GM18498 (cell line): ENCODE data around the gene WWTR1.

Experiments
- ATAC-seq: cut with Tn5 transposase; IDR thresholded peaks from one replicate; pipeline ENCODE4 v1.9.1; 2021; ENCODE audit warnings: mild to moderate bottlenecking, moderate library complexity; ENCODE audit not compliant: unreplicated experiment

The WWTR1 gene

DNA sequence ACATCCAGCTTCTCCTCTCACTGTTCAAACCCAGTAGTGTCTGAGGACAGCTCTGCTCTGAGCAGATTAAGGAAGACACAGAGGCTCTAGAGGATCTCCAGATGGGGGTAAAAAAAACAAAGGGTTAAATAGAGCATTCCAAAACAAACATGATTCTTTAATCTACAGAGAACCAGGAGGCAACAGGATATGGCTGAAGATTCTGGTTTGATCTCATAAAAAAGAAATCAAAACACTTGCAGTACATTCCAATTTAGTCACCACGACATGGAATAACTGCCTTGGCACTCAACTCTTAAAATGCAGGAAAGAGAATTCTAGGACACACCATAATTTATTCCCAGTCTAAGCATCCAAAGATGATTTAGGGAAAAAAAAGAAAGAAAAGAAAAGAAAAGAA, 151.3 kb downstream of the WWTR1 start:
- ATAC-seq = no peak

DNA sequence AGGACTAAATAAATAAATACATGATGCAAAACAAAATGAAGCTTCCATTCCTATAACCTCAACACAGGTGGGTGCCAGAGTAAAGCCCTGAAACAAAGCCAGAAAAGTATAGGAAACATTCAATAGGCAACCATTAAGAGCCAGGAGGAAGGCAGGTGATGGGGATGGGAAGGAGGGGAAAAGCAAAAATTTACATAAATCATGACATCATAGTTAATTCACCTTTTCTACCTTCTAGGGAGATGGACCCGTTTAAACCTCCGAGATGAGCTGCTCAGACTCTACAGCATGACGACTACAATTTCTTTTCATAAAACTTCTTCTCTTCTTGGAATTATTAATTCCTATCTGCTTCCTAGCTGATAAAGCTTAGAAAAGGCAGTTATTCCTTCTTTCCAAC, 155.4 kb downstream of the WWTR1 start:
- no peak for ATAC-seq

DNA sequence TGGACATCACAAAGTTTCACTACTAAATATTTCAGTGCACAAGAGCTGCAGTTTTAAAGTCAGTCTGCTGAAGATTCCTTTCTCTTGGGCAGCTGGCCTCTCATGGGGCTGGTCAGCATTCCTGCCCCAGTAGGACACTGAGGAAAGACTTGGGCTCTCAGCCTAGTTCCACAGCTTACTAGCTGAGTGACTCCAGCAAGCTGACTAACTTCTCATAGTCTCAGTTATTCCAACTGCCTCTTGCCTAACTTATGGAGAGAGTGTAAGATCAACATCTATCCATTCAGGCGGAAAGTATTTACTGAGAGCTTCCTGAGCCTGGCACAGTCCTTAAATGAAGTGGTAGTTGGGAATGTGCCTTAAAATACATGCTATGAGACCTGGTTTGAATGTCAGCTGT, 156.3 kb downstream of the WWTR1 start:
- no peak for ATAC-seq

DNA sequence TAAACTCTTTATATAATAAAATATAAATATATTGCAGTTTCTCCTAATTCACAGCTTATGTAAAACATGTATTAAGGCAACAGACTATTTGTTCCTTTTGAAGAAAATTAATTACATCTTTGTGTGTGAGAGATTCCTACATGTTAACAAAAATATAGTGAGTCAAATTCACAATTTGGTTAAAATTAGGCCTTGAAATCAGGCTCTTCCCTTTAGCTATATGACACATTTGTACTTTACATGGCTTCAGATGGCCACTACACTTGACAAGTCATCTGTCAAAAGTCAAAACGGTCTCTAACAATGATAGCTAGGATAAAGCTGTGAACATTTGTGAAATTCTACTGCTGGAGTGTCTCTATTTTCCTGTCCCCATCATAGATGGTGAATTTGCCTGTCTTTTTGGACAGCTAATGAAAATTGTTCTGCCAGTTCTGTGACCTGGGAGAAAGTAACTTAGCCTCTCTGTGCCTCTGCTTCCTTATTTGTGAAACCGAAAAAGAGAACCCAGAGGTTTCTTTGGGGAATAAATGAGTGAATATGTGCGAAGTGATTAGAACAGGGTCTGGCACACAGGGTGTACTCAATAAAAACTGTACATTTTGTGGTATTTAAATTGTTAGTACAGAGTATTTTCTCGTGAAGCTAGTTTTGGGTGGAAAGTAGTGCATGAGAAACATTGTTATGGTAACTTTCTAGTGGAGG, 159.7 kb downstream of the WWTR1 start:
- no peak for ATAC-seq

DNA sequence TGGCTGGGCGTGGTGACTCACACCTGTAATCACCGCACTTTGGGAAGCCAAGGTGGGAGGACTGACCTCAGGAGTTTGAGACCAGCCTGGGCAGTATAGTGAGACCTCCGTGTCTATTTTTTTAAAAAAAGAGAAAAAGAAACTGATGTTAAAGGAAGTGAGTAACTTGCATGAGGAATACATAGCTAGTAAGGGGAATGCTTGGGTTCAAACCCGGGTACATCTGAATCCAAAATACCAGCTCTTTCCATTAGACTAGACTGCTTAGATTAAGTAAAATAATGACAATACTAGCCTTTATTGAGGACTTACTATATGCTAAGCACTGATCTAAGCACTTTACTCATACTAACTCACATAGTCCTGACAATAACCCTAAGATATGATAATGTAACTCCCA, 160.9 kb downstream of the WWTR1 start:
- no peak for ATAC-seq

DNA sequence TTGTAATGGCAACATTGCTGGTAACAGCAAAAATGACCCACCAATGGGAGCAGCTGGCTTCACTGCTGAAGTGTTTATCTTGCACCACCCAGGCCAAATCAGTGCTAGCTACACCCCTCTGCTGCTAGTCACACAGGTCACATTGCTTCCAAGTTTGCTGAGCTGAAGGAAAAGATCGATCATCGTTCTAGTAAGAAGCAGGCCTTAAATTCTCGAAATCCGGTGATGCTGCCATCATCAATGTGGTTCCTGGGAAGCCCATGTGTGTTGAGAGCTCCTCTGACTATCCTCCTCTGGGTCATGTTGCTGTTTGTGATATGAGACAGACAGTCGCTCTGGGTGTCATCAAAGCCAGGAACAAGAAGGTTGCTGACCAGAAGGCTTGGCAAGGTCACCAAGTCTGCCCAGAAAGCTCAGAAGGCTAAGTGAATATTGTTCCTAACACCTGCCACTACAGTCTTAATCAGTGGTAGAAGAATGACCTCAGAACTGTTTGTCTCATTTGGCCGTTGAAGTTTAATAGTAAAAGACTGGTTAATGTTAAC, 162.2 kb downstream of the WWTR1 start:
- no peak for ATAC-seq

DNA sequence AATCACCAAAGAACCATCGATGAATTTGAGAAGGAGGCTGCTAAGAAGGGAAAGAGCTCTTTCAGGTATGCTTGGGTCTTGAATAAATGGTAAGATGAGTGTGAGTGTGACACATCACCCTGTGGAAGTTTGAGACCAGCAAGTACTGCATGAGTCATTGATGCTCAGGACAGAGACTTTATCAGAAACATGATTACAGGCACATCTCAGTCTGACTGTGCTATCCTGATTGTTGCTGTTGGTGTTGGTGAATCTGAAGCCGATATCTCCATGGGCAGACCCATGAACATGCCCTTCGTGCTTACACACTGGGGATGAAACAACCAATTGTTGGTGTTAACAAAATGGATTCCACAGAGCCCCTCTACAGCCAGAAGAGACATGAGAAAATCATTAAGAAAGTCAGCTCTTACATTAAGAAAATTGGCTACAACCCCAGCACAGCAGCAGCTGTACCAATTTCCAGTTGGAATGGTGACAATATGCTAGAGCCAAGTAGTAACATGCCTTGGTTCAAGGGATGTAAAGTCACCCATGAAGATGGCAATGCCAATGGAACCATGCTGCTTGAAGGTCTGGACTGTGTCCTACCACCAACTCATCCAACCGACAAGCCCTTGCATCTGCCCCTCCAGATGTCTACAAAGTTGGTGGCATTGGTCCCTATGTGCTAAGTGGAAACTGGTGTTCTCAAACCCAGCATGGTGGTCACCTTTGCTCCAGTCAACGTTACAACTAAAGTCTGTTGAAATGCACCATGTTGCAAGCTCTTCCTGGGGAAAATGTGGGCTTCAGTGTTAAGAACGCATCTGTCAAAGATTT, 162.9 kb downstream of the WWTR1 start:
- ATAC-seq = no peak

DNA sequence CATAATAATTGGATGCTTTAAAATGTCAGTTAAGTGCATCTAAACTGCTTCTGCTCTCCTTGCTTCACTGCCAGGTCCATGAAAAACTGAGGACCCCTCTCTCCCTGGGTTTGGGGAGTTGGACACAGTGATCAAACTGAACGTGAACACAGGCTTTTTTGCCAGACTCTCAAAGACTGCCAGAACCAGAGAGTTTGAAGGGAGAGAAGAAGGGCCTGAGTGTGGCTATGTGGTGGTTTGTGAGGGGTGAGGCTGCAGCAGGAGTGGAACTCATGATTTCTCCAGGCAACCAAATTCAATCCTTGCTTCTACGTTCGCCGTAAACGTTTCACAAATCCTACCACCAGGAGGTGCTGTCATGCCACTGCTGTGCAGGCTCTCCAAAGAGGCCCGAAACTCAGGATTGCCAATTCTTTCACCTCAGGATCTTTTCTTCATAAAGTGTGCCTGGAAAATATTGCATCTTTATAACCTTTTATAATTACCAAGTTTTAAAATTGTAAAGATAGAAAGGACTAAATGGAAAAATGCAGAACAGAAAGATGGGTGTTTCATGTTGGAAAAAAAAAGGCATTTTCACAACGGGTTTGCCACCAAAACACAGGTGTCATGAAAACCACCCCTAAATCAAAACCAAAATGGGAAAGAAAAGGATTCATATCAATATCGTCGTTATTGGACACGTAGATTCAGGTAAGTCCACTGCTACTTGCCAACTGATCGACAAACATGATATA, 163.6 kb downstream of the WWTR1 start:
- no peak for ATAC-seq

DNA sequence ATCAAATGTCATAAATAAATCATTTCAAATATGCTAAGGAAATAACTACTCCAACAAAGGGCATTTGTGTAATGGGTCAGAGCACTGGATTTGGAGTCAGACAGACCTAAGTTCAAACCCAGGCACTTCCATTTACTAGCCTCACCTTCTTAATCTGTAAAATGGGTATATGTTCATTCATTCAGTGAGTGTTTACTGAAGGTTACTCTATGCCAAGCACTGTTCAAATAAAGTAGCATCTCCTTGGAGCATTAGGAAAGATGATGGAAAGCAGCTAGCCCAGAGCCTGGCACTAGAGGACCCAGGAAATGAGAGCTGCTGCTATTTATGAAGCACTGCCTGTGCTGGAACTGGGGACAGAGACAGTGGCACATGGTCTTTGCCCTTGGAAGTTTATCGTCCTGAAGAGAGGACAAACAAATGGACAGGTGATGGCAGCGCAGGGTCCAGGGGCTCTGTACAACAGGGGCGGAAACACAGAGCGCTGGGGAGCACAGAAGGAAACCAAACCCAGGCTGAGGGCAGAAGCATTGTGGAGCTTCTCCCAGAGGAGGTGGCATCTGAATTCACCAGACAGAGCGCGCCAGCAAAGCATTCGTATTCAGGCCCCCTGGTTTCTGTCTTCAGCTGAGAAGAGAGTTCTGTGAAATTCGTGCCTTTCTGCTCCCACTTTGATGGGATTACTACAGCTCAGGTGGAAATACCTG, 164.4 kb downstream of the WWTR1 start:
- no peak for ATAC-seq

DNA sequence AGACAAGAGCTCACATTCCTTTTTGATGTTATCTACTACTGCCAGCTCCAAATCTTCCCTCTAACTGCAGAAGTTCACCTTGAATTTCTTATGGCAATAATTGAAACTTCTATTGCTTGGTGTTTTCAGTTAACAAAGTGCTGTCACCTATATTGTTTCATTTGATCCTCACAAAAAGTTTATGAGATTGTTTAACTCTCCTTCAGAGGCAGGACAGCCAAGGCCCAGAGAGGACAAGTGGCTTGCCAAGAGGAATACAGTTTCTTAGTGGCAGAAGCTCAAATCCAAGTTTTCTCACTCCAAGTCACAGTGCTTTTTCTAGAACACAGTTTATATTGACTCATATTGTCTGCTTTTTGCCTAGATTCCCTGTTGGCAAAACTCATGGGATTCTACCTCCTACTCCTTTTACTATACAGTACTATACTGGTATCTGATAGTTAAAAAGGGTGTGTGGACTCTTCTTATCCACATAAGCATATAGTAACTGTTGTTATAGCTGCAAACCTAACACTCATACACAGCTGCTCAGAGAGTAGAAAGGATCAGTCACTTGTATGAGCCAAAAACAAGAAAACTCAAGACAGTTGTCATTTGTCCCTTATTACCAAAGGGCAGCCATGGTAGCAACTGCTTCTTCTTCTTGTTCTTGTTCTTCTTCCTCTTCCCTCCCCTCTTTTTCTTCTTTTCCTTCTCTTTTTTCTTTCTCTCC, 167.4 kb downstream of the WWTR1 start:
- no peak for ATAC-seq

DNA sequence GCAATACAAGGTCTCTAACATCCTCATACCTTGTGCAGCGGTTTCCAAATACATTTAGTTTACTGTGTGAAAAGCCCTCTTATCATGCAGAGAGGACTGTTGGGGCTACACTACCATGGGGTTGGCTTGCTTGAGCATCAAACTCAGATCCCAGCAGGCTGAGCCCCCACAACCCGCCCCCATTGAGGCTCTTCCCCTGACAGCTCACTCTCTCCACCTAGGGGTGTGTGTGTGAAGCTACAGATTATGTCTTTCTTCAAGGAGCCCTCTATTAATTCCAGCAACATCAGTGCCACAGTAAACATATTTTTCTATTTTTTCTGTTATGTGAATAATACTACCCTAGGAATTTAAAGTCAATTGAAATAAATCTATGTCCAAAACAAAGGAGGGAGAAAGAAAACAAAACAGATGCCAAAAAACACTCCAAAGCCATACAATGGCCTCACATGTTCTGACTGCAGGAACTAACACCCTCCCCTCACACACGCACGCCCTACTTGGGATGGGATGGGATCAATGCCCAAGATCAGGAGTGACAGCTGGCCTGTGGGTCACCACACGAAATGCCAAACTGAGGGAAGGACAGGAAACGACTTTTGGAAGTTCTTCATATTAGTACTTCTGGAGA, 168.7 kb downstream of the WWTR1 start:
- no peak for ATAC-seq

DNA sequence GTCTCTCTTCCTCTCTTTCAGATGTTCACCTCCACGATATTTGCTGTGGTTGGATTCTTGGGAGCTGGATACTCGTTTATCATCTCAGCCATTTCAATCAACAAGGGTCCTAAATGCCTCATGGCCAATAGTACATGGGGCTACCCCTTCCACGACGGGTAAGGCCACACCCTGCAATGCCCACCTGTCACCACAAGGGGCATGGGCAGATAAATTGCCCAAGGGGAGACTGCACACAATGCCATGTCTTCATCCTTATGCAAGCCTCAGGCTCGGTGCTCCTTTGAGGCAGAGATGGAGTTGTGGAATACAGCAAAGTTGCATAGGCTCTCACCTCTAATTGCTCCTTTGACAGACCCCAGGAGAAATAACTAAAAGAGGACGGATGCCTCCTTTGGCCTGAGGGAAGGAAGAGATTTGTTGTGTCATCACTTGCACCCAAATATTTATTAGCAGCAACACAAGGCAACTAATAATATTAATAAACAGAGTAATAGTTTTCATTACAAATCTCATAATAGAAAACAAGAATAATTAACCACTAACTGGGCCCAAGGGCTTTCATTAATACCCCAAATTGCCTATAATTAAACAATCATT, 170.1 kb downstream of the WWTR1 start:
- peak; percentile 83 for ATAC-seq

DNA sequence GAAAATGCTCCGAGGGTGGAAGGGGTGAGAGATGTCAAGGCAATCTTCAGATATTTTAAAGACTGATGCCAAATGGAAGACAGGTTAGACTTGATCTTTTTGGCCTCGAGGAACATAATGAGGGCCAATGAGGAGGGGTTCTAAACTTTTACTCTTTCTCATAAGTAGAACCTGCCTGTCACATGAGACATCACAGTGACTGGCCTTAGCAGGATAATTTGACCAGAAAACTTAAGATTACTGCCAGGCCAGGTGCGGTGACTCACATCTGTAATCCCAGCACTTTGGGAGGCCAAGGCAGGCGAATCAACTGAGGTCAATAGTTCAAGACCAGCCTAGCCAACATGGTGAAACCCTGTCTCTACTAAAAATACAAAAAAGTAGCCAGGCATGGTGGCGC, 171.1 kb downstream of the WWTR1 start:
- ATAC-seq = no peak

DNA sequence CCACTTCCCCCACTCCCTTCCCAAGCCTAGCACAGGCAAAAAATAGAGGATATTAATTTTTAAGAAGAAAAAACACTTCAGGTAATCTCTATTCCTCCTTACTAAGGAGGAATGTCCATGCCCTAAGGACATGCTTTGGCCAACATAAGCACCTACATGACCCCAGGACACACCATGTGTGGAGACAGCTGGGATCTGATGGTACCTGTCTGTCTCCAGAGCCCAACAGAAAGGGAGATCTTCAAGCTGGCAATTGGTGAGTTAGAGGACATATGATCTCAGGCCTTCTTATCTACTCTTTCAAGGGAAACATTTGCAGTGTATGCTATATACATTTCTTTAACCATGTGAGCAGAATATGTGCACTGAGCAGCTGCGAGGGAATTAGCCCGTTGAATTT, 176.3 kb downstream of the WWTR1 start:
- ATAC-seq = no peak

DNA sequence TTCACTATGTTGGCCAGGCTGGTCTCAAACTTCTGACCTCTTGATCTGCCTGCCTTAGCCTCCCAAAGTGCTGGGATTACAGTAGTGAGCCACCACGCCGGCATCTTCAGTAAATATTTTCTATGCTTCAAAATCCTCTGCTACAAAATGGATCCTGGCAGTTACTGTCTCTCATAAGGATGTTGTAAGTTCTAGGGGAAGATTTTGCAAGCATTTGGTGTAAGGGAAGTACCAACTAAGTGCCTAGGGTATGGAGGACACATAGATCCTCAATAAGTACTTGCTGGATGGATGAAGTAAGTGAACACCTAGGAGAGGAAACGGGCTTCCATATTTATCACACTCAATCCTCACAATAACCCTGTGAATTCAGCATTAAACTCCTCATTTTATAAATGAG, 176.8 kb downstream of the WWTR1 start:
- ATAC-seq = no peak

DNA sequence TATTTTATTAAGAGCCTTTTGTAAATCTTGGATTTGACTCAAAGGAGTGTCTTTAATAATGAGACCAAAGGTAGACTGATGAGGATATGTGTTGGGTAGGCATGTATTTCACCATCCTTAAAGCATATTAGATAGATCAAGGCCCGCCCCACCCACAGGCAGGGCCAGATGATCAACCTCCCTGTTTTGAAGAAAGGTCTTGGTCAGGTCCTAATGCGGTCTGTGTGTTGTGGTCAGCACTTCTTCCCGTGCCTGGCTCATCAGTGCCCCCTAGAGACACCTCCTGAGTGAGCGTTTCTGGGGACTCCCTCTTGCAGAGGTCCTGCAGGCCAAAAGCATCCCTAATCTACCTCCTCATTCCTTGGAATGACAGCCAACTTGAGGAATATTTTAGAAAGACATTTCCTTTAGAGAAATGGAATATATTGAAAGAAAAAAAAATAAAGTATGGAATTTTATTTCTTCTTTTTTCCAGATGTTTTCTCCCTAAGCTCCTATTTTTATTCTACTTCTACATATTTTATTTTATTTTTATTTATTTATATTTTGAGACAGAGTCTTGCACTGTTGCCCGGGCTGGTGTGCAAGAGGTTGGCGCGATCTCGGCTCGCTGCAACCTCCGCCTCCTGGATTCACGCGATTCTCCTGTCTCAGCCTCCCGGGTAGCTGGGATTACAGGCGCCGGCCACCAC, 177.4 kb downstream of the WWTR1 start:
- ATAC-seq = peak; percentile 96

DNA sequence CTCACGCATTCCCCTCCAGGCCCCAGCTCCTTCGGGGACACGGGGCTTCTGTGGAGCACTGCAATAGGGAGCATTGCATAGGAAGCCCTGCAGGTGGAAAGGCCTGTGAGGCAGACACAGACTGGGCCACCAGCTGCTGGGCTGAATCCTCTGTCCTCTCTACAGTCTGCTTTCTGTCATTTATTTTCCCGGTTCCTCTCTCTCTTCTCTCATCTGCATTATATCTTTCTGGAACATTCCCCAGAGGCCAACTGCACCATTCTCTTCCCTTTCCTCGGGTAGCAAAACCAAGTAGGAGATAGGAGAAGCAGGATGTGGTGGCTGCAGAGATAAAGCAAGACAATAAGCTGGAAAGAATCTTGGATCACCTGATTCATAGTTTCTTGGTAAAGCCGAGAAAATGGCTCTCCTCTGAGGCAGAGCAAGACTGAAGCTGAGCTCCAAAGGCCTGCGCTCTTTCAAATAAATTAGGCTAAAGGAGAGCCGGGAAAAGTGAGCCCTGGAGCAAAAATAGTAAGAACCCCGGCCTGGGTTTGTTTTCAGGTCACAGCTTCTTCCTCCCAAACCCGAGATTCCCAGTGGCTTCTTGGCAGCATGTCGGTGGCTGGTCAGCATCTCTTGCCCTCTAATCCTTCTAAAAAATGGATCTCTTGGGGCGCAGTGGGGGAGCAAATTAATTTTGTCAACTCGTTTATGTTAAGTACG, 178.1 kb downstream of the WWTR1 start:
- no peak for ATAC-seq

DNA sequence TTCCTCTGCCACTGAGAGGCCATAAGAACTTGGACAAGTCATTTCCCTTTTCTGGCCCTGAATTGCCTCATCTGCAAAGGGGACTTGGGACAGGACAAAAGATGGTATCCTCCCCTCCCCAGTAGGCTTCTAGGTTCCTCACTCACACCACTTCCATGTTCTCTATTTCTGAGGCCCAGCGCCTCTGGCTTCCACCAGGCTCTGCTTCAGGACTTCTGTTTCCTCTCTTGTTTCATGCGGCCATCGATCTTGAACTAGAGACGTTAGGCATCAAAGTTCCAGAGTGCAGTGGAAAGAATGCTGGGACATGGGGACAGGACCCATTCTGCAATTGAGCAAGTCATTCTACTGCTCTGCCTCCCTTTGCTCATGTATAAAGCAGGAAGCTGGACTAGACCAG, 181.6 kb downstream of the WWTR1 start:
- no peak for ATAC-seq
